HFFc6 (cell line): ENCODE measurements around the gene CAPN12. TPM values are rescaled to one million over a fixed set of nuclear protein-coding genes. Genes with fewer than 3 reads are reported as not detected.

Experiments
- DNase-seq: peaks from one replicate; pipeline ENCODE4 v3.0.0-alpha.2; 2018
- H3K27ac Mint-ChIP-seq: 2 replicates; pipeline ENCODE4 v1.8.0; 2020; ENCODE audit warnings: mild to moderate bottlenecking, mixed read lengths
- H3K27me3 Mint-ChIP-seq: 2 replicates; pipeline ENCODE4 v1.8.0; 2021; ENCODE audit warnings: mild to moderate bottlenecking, moderate library complexity, mixed read lengths; ENCODE audit not compliant: insufficient read depth
- H3K36me3 Mint-ChIP-seq: 2 replicates; pipeline ENCODE4 v1.8.0; 2021; ENCODE audit warnings: low read depth, mixed read lengths
- H3K4me1 Mint-ChIP-seq: 2 replicates; pipeline ENCODE4 v1.8.0; 2020; ENCODE audit warnings: low read depth, mixed read lengths
- H3K4me3 Mint-ChIP-seq: 2 replicates; pipeline ENCODE4 v1.8.0; 2020; ENCODE audit warnings: mild to moderate bottlenecking, moderate library complexity, mixed read lengths
- H3K9me3 Mint-ChIP-seq: 2 replicates; pipeline ENCODE4 v1.8.0; 2020; ENCODE audit warnings: mild to moderate bottlenecking, mixed read lengths
- total RNA-seq, 6 experiments: library from RNA; stranded (reverse); fragmentation: NEBNext Ultra II Directional; extraction: Animal tissue kit (Norgen Biotek cat#: 25700); gene quantifications; 2 replicates in 1 of 6; 3 replicates in 5 of 6; pipeline ENCODE4 v1.2.3, GENCODE V29; 2021
- TF ChIP-seq, protein P1 (sequence below): fragments of 200-600 bp; sonication (generic); IDR thresholded peaks from 2 replicates; pipeline ENCODE4 v1.5.0; 2021; ENCODE audit warnings: antibody characterized with exemption, mild to moderate bottlenecking

CAPN12 gene
- total RNA-seq, 6 experiments from 2014 or later: 0.09 to 0.45 (median 0.19) TPM

DNA sequence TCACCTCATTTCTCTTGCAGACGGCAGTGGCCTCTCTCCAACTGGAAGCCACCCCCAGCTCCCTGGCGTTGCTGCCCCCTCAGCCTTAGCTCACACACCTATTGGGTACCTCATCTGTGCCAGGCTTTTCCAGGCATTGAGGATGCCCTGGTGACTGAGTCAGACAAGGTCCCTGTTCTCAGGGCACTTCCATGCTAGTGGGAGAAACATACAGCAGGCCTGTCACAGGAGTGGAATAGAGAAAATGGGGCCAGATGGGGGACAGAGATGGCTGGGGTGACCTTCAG, 33.9 kb downstream of the CAPN12 start:
- H3K27ac Mint-ChIP-seq: peak overlapping the region; percentile 89
- H3K4me3 Mint-ChIP-seq: no peak overlapping the region; the same call in 1 of the 2 replicates
- no peak for DNase-seq
- peaks cover 42% of the 10 kb centered on the region for H3K27me3 Mint-ChIP-seq
- TF ChIP-seq, protein P1, sequence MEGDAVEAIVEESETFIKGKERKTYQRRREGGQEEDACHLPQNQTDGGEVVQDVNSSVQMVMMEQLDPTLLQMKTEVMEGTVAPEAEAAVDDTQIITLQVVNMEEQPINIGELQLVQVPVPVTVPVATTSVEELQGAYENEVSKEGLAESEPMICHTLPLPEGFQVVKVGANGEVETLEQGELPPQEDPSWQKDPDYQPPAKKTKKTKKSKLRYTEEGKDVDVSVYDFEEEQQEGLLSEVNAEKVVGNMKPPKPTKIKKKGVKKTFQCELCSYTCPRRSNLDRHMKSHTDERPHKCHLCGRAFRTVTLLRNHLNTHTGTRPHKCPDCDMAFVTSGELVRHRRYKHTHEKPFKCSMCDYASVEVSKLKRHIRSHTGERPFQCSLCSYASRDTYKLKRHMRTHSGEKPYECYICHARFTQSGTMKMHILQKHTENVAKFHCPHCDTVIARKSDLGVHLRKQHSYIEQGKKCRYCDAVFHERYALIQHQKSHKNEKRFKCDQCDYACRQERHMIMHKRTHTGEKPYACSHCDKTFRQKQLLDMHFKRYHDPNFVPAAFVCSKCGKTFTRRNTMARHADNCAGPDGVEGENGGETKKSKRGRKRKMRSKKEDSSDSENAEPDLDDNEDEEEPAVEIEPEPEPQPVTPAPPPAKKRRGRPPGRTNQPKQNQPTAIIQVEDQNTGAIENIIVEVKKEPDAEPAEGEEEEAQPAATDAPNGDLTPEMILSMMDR: no peak
- peaks cover 5% of the 10 kb centered on the region; the same call in 1 of the 2 replicates for H3K9me3 Mint-ChIP-seq
- peaks cover 53% of the 10 kb centered on the region for H3K36me3 Mint-ChIP-seq
- peaks cover 48% of the 10 kb centered on the region for H3K4me1 Mint-ChIP-seq

DNA sequence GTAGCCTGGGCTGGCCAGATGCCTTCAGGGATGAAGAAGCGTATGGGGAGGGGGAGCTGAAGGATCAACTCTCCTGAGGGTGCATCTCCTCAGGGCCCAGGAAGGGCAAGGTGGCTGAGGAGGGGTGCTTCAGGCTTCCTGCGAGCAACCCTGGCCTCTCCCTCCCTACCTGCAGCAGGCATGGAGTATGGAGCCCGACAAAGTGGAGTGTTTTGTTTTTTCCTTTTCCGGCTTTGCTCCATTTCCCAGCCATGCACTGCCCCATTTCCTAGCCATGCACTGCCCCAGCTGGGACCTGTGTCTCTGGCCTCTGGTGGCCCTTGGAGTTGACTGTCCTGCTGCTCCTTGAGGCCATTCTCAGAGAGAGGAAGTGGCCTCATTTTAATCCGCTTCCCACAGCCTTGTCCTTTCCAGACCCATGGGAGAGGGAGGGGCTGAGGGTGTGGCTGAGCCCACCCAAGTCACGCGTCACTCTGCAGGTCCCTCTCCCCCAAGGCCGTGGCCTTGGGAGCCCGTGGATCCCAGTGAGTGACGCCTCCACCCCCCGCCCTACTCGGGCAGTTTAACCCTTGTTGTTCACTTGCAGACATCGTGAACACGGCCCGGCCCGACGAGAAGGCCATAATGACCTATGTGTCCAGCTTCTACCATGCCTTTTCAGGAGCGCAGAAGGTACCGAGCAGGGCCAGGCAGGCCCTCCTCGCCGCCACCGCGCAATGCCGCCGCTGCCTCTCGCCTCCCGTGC, 34.4 kb downstream of the CAPN12 start:
- Mint-ChIP-seq H3K4me1 (peaks cover 48% of the 10 kb centered on the region), H3K27me3 (peaks cover 47% of the 10 kb centered on the region), H3K4me3 (no peak overlapping the region; the same call in 1 of the 2 replicates), H3K27ac (peak overlapping the region; percentile 89), H3K36me3 (peaks cover 53% of the 10 kb centered on the region), H3K9me3 (peaks cover 5% of the 10 kb centered on the region; the same call in 1 of the 2 replicates)
- no peak for DNase-seq
- TF ChIP-seq, protein P1: no peak

DNA sequence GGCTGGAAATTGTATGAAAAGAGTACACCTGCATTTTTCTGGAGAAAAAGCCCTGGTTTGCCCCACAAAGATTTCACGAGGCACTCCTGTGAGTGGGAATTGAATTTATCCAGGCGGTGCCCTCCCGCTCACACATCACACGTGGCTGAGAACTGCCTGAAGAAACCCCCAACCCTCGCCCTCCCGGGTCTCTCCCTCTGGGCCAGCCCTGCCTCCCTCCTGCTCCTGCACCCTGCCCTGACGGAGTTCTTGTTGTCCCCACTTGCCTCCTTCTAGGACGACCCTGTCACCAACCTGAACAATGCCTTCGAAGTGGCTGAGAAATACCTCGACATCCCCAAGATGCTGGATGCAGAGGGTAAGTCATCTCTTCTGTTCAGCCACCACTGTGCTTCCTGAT, 35.2 kb downstream of the CAPN12 start:
- DNase-seq: no peak
- peaks cover 5% of the 10 kb centered on the region for H3K9me3 Mint-ChIP-seq
- peak overlapping the region; percentile 89 for H3K27ac Mint-ChIP-seq
- H3K4me3 Mint-ChIP-seq: no peak overlapping the region
- H3K27me3 Mint-ChIP-seq: peaks cover 49% of the 10 kb centered on the region
- TF ChIP-seq, protein P1: no peak
- H3K4me1 Mint-ChIP-seq: peaks cover 51% of the 10 kb centered on the region
- H3K36me3 Mint-ChIP-seq: peaks cover 50% of the 10 kb centered on the region

DNA sequence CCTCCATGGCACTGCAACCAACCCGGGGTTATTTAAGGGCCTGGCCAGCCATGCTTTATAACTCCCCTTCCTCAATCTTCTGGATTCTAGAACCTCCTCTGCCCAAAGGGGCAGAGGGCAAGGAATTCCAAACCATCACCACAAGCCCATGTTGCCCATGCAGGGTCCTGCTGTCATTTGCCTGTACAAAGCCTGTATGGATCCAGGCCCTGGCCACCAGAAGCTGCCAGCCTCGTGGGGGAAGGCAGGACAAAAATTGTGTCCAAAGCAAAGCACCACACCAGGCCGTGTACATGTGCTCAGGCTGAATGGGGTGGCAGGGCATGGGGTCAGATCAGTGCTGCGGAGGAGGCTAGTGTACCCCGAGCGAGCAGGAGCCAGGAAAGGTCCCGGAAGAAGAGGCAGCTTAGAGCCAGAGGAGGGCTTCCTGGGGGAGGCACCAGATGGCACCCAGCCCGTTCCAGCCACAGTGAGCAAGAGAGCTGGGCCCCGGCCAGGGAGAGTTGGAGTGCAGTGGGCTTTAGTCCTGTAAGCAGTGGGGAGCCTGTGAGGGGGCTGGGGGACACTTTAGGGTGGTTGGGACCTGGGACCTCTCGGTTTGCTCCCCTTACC, 35.8 kb downstream of the CAPN12 start:
- Mint-ChIP-seq H3K4me1 (peaks cover 50% of the 10 kb centered on the region), H3K27me3 (peaks cover 49% of the 10 kb centered on the region), H3K4me3 (no peak overlapping the region; the same call in 1 of the 2 replicates), H3K9me3 (peaks cover 5% of the 10 kb centered on the region), H3K27ac (peak overlapping the region; percentile 89), H3K36me3 (peaks cover 52% of the 10 kb centered on the region)
- TF ChIP-seq, protein P1: no peak
- no peak for DNase-seq

DNA sequence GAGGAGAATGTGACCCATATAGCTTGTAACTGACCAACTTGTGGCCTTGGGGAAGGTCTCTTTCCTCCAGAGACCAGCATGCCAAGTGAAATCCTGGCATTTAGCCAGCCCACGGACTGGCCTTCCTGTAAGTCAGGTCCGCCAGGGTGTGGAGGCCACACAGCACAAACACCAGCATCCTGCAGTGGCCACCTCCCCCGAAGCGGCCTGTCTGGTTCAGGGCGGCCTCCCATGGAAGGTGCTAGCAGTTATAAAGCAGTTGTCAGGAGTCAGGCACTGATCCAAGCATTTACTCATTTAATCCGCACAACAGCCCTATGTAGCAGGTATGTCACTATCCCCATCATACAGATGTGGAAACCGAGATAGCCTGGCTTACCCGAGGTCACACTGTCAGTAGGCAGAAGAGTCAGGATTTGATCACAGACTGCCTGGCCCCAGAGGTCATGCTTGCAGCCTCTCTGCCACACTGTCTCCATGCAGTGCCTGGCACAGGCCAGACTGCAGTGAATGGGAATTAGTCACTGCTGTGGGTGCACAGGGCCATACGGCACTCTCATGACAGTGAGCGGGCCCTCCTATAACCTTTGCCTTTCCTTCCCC, 36.7 kb downstream of the CAPN12 start:
- peaks cover 5% of the 10 kb centered on the region for H3K9me3 Mint-ChIP-seq
- peaks cover 51% of the 10 kb centered on the region for H3K36me3 Mint-ChIP-seq
- H3K27ac Mint-ChIP-seq: peak overlapping the region; percentile 89
- TF ChIP-seq, protein P1: no peak
- DNase-seq: no peak
- peaks cover 52% of the 10 kb centered on the region for H3K27me3 Mint-ChIP-seq
- no peak overlapping the region for H3K4me3 Mint-ChIP-seq
- peaks cover 47% of the 10 kb centered on the region for H3K4me1 Mint-ChIP-seq
